H1 (cell line): ENCODE measurements around the gene MELTF. TPM values are rescaled to one million over a fixed set of nuclear protein-coding genes. Genes with fewer than 3 reads are reported as not detected.
A peak's percentile ranks its signal among the peaks of the same experiment; 100 is the strongest.

Experiments used
- CTCF ChIA-PET: fragments of 300-600 bp; sonication (Branson Sonifier 250); formaldehyde crosslinking; loops from one replicate; lab custom pipeline; 2021; ENCODE audit not compliant: partially characterized antibody; lab: Charles Lee
- POLR2A ChIA-PET: fragments of 300-600 bp; sonication (Branson Sonifier 250); formaldehyde crosslinking; loops from one replicate; lab custom pipeline; 2021; ENCODE audit warnings: inconsistent platforms; ENCODE audit not compliant: partially characterized antibody; lab: Charles Lee
- DNase-seq, 2 experiments: peaks; one replicate each; pipeline versions ENCODE4 v3.0.0 to v3.0.0-alpha.2; 2010 to 2022; ENCODE audit warnings: low spot score in 2 of 2, low read depth in 1 of 2, mixed read lengths in 1 of 2
- FAIRE-seq: peaks from 2 replicates; lab custom pipeline; 2011; peaks lifted over from hg19 to GRCh38; lab: Jason Lieb, UNC
- H2AFZ ChIP-seq: 2 replicates; pipeline ENCODE4 v1.8.1; 2012; ENCODE audit warnings: low read length, inconsistent platforms
- H2AK5ac ChIP-seq: 2 replicates; pipeline ENCODE4 v1.6.1; 2013; ENCODE audit warnings: low read depth, low read length
- H2BK120ac ChIP-seq: replicated peaks from 2 replicates; pipeline ENCODE3; 2013; ENCODE audit warnings: low read depth, low read length, inconsistent platforms
- H2BK12ac ChIP-seq: 2 replicates; pipeline ENCODE4 v1.6.1; 2013; ENCODE audit warnings: low read depth, low read length
- H2BK15ac ChIP-seq: 2 replicates; pipeline ENCODE4 v1.6.1; 2013; ENCODE audit warnings: low read length
- H2BK20ac ChIP-seq: 2 replicates; pipeline ENCODE4 v1.6.1; 2013; ENCODE audit warnings: low read length
- H2BK5ac ChIP-seq: 2 replicates; pipeline ENCODE4 v1.6.1; 2013; ENCODE audit warnings: low read depth, low read length
- H3K14ac ChIP-seq: 2 replicates; pipeline ENCODE4 v1.6.1; 2013; ENCODE audit warnings: inconsistent platforms; ENCODE audit not compliant: insufficient read length
- H3K18ac ChIP-seq: 2 replicates; pipeline ENCODE4 v1.6.1; 2013; ENCODE audit warnings: low read length; ENCODE audit errors: extremely low read depth
- H3K23ac ChIP-seq: 2 replicates; pipeline ENCODE4 v1.6.1; 2013; ENCODE audit warnings: inconsistent platforms; ENCODE audit not compliant: insufficient read length
- H3K23me2 ChIP-seq: 2 replicates; pipeline ENCODE4 v1.6.1; 2013; ENCODE audit warnings: low read depth, low read length
- H3K27ac ChIP-seq: 2 replicates; pipeline ENCODE4 v1.6.1; 2011; ENCODE audit warnings: low read depth, low read length, inconsistent platforms
- H3K27me3 ChIP-seq, 4 experiments: replicated peaks in 1 of 4; 1 replicate in 1 of 4; 2 replicates in 3 of 4; pipeline versions ENCODE4 v1.6.1 to v1.8.1; 2011 to 2013; ENCODE audit warnings: low read length in 3 of 4, mild to moderate bottlenecking in 3 of 4, inconsistent platforms in 2 of 4, mixed read lengths in 2 of 4, moderate library complexity in 1 of 4; ENCODE audit not compliant: control insufficient read depth in 3 of 4, insufficient read depth in 3 of 4; ENCODE audit errors: extremely low read depth in 1 of 4
- H3K36me3 ChIP-seq, 4 experiments: 2 replicates each; pipeline versions ENCODE4 v1.6.1 to v1.8.1; 2011 to 2013; ENCODE audit warnings: mild to moderate bottlenecking in 4 of 4, low read length in 3 of 4, moderate library complexity in 2 of 4, control low read depth in 1 of 4, inconsistent platforms in 1 of 4; ENCODE audit not compliant: insufficient read depth in 4 of 4, control insufficient read depth in 2 of 4
- H3K4ac ChIP-seq: replicated peaks from 2 replicates; pipeline ENCODE3; 2013; ENCODE audit warnings: low read length, low read depth, mixed read lengths, inconsistent platforms; ENCODE audit not compliant: insufficient read length
- H3K4me1 ChIP-seq, 4 experiments: replicated peaks in 1 of 4; 1 replicate in 1 of 4; 2 replicates in 3 of 4; pipeline versions ENCODE4 v1.6.1 to v1.8.1; 2011 to 2013; ENCODE audit warnings: low read length in 3 of 4, inconsistent platforms in 2 of 4, mixed read lengths in 1 of 4; ENCODE audit not compliant: insufficient read depth in 4 of 4, control insufficient read depth in 3 of 4
- H3K4me2 ChIP-seq, 2 experiments: 2 replicates each; pipeline versions ENCODE4 v1.6.1 to v1.8.1; 2011 to 2013; ENCODE audit warnings: low read depth in 2 of 2, low read length in 2 of 2, control low read depth in 1 of 2, inconsistent platforms in 1 of 2, mild to moderate bottlenecking in 1 of 2; ENCODE audit not compliant: insufficient read depth in 1 of 2
- H3K4me3 ChIP-seq, 4 experiments: fragments of 200-600, 300-600 bp in 1 of 4; sonication (generic), shearing (Covaris generic), sonication (Bioruptor Twin) in 1 of 4; 2 replicates each; pipeline versions ENCODE4 v1.5.1 to v1.8.1; 2011 to 2016; ENCODE audit warnings: low read length in 4 of 4, low read depth in 3 of 4, control low read depth in 2 of 4, inconsistent platforms in 2 of 4, mild to moderate bottlenecking in 2 of 4, mixed read lengths in 1 of 4, moderate library complexity in 1 of 4; ENCODE audit not compliant: insufficient read depth in 2 of 4; ENCODE audit errors: extremely low read depth in 1 of 4
- H3K56ac ChIP-seq: replicated peaks from 2 replicates; pipeline ENCODE3; 2013; ENCODE audit warnings: low read depth, mild to moderate bottlenecking, mixed read lengths, low read length, inconsistent platforms; ENCODE audit not compliant: insufficient read length
- H3K79me1 ChIP-seq: 2 replicates; pipeline ENCODE4 v1.6.1; 2013; ENCODE audit warnings: low read depth, low read length, control low read depth
- H3K79me2 ChIP-seq, 2 experiments: 2 replicates each; pipeline versions ENCODE4 v1.6.1 to v1.8.1; 2012 to 2013; ENCODE audit warnings: low read length in 2 of 2, mild to moderate bottlenecking in 2 of 2, inconsistent platforms in 1 of 2; ENCODE audit not compliant: insufficient read depth in 2 of 2, control insufficient read depth in 1 of 2
- H3K9ac ChIP-seq, 4 experiments: replicated peaks in 1 of 4; 1 replicate in 1 of 4; 2 replicates in 3 of 4; pipeline versions ENCODE4 v1.6.1 to v1.8.1; 2011 to 2013; ENCODE audit warnings: low read depth in 3 of 4, low read length in 3 of 4, control low read depth in 2 of 4, mild to moderate bottlenecking in 2 of 4, moderate library complexity in 2 of 4, inconsistent platforms in 1 of 4; ENCODE audit errors: extremely low read depth in 1 of 4
- H3K9me3 ChIP-seq, 2 experiments: 2 replicates each; pipeline versions ENCODE4 v1.6.1 to v1.8.1; 2012 to 2013; ENCODE audit warnings: mild to moderate bottlenecking in 2 of 2, moderate library complexity in 2 of 2, control low read depth in 1 of 2, inconsistent platforms in 1 of 2, low read depth in 1 of 2, low read length in 1 of 2, mixed read lengths in 1 of 2; ENCODE audit not compliant: insufficient read depth in 2 of 2
- H4K20me1 ChIP-seq, 2 experiments: replicated peaks in 1 of 2; 2 replicates each; pipeline versions ENCODE3 to v1.8.1; 2011 to 2013; ENCODE audit warnings: inconsistent platforms in 2 of 2, low read length in 2 of 2, mild to moderate bottlenecking in 1 of 2; ENCODE audit not compliant: insufficient read depth in 2 of 2, control insufficient read depth in 1 of 2
- H4K5ac ChIP-seq: 2 replicates; pipeline ENCODE4 v1.6.1; 2013; ENCODE audit warnings: low read length, low read depth, mixed read lengths, inconsistent platforms; ENCODE audit not compliant: insufficient read length
- H4K8ac ChIP-seq: 2 replicates; pipeline ENCODE4 v1.8.0; 2013; ENCODE audit warnings: mild to moderate bottlenecking, moderate library complexity, low read length, inconsistent platforms; ENCODE audit not compliant: insufficient read depth; ENCODE audit errors: extremely low read depth
- H4K91ac ChIP-seq: replicated peaks from 2 replicates; pipeline ENCODE3; 2013; ENCODE audit warnings: low read length, mixed read lengths, inconsistent platforms; ENCODE audit not compliant: insufficient read length
- CBX8 ChIP-seq: fragments of 300-800, 300-1000 bp; sonication (generic); IDR thresholded peaks from 2 replicates; pipeline ENCODE4 v1.7.1; 2016; ENCODE audit warnings: low read depth, low read length, borderline replicate concordance
- CEBPB ChIP-seq: IDR thresholded peaks from 2 replicates; pipeline ENCODE4 v1.6.1; 2012; ENCODE audit warnings: low read depth, low read length
- EZH2 ChIP-seq: fragments of 200-600 bp; sonication (generic); IDR thresholded peaks from 2 replicates; pipeline ENCODE4 v1.7.1; 2012; ENCODE audit warnings: low read depth, mild to moderate bottlenecking, moderate library complexity, low read length, inconsistent platforms; ENCODE audit not compliant: severe bottlenecking
- GABPA ChIP-seq: IDR thresholded peaks from 2 replicates; pipeline ENCODE4 v1.6.1; 2011; ENCODE audit warnings: mild to moderate bottlenecking, low read length, moderate library complexity, borderline replicate concordance; ENCODE audit not compliant: insufficient read depth
- KDM1A ChIP-seq: fragments of 200-600, 300-600 bp; sonication (generic); IDR thresholded peaks from 2 replicates; pipeline ENCODE4 v1.7.1; 2016; ENCODE audit warnings: mild to moderate bottlenecking, low read length, borderline replicate concordance
- MAX ChIP-seq: IDR thresholded peaks from 2 replicates; pipeline ENCODE4 v1.6.1; 2012; ENCODE audit warnings: inconsistent platforms
- SIX5 ChIP-seq: IDR thresholded peaks from 2 replicates; pipeline ENCODE4 v1.6.1; 2011; ENCODE audit warnings: mild to moderate bottlenecking, low read depth, low read length
- SUZ12 ChIP-seq: fragments of 200-600 bp; sonication (generic); IDR thresholded peaks from 2 replicates; pipeline ENCODE4 v1.6.1; 2012; ENCODE audit warnings: mild to moderate bottlenecking, inconsistent platforms, low read length, moderate library complexity, mixed read lengths
- TBP ChIP-seq: IDR thresholded peaks from 2 replicates; pipeline ENCODE4 v1.6.1; 2011; ENCODE audit warnings: low read depth, low read length, improper control_type of control experiment
- WGBS, 2 experiments: shearing (Covaris generic) in 1 of 2; methylation state at CpG; one replicate each; pipeline versions ENCODE4 v1.1.6 to v1.1.7; 2013 to 2015; ENCODE audit warnings: low lambda C conversion rate in 2 of 2, mixed read lengths in 2 of 2, inconsistent platforms in 1 of 2, low coverage in 1 of 2, missing lambda C conversion rate in 1 of 2; ENCODE audit not compliant: insufficient replicate concordance in 2 of 2, insufficient coverage in 1 of 2, insufficient read length in 1 of 2; ENCODE audit errors: extremely low coverage in 1 of 2, missing lambda C conversion rate in 1 of 2; 5-methylcytosine and 5-hydroxymethylcytosine counted together
- polyA plus RNA-seq, 7 experiments: library from polyadenylated mRNA; depleted of rRNA in 3 of 7; stranded (reverse) in 5 of 7; unstranded in 2 of 7; fragments of >200 nt in 5 of 7; fragments of 200-250 nt in 2 of 7; gene quantifications; 1 replicate in 5 of 7; 2 replicates in 1 of 7; 4 replicates in 1 of 7; pipeline versions ENCODE4 v1.2.1 to v1.2.3, GENCODE V29; 2011 to 2013; ENCODE audit warnings: missing spikeins in 2 of 7, mixed read lengths in 2 of 7
- total RNA-seq: library from RNA; stranded (reverse); fragmentation: NEBNext Ultra II Directional; extraction: Animal tissue kit (Norgen Biotek cat#: 25700); gene quantifications from 2 replicates; pipeline ENCODE4 v1.2.1, GENCODE V29; 2021
- TF ChIP-seq, protein P1 (sequence below): IDR thresholded peaks from 2 replicates; pipeline ENCODE4 v1.6.1; 2012; ENCODE audit warnings: inconsistent platforms

The MELTF gene
- total and polyA plus RNA-seq, 2 of the 8 experiments (the other 6 are each of a cell fraction or from before 2014, with no cell fraction given): 1.7 to 3.5 TPM

GRCh38 chr3:196968233-196969133, 61.1 kb downstream of the MELTF start, which contains the start of gene PIGZ:
TSS of gene PIGZ (minus strand) at chr3:196968833. CDS start at chr3:196952031, 16,802 bp downstream.
- FAIRE-seq (no peak), DNase-seq (peak in 1 of 2 experiments; percentile 71)
- ChIA-PET POLR2A (no interaction called here), CTCF (no interaction called here)
- H3K4me1 ChIP-seq: peaks cover 0 to 24% (median 10%) of the 10 kb centered on the region in 4 experiments; a peak in 5 of 7 replicates
- peaks cover 52 to 66% (median 63%) of the 10 kb centered on the region in 4 experiments for H3K27me3 ChIP-seq
- no peak within 1 kb of the TSS; the same call in 1 of the 2 replicates for H2AFZ ChIP-seq
- no peak within 1 kb of the TSS for H2BK20ac ChIP-seq
- no peak within 1 kb of the TSS for H3K27ac ChIP-seq
- no peak within 1 kb of the TSS for H2BK15ac ChIP-seq
- no peak within 1 kb of the TSS for H3K14ac ChIP-seq
- no peak within 1 kb of the TSS; the same call in 1 of the 2 replicates for H2BK12ac ChIP-seq
- no peak within 1 kb of the TSS for H3K56ac ChIP-seq
- no peak within 1 kb of the TSS for H4K5ac ChIP-seq
- no peak within 1 kb of the TSS for H2BK120ac ChIP-seq
- H3K4me3 ChIP-seq: peak within 1 kb of the TSS; percentile 26 to 74 (median 31)
- no peaks in the 10 kb centered on the region for H3K79me2 ChIP-seq
- no peak within 1 kb of the TSS for H2AK5ac ChIP-seq
- H3K23me2 ChIP-seq: peaks cover 10% of the 10 kb centered on the region; the same call in 1 of the 2 replicates
- no peaks in the 10 kb centered on the region for H3K9me3 ChIP-seq
- H3K23ac ChIP-seq: no peak within 1 kb of the TSS
- no peak within 1 kb of the TSS for H3K9ac ChIP-seq
- no peak within 1 kb of the TSS for H3K4ac ChIP-seq
- WGBS, 2 experiments: 24% methylated on average over 8 of the region's 98 CpGs; no CpG with 5 or more reads in 1 of the 2 experiments
- peaks cover 0 to 8% (median 0%) of the 10 kb centered on the region in 4 experiments; a peak in 1 of 8 replicates for H3K36me3 ChIP-seq
- H2BK5ac ChIP-seq: no peak within 1 kb of the TSS
- H4K20me1 ChIP-seq: no peaks in the 10 kb centered on the region
- peak within 1 kb of the TSS; percentile 70 to 88 for H3K4me2 ChIP-seq
- H4K8ac ChIP-seq: peak within 1 kb of the TSS; percentile 85
- H3K18ac ChIP-seq: no peak within 1 kb of the TSS
- no peak within 1 kb of the TSS for H4K91ac ChIP-seq
- H3K79me1 ChIP-seq: no peaks in the 10 kb centered on the region
- peak; percentile 28; the same call in 1 of the 2 replicates for TF ChIP-seq GABPA
- TF ChIP-seq SIX5: no peak
- TF ChIP-seq MAX: 0 out of 2 replicates have a peak, but pooled peaks have one; percentile 10
- TF ChIP-seq, protein P1, sequence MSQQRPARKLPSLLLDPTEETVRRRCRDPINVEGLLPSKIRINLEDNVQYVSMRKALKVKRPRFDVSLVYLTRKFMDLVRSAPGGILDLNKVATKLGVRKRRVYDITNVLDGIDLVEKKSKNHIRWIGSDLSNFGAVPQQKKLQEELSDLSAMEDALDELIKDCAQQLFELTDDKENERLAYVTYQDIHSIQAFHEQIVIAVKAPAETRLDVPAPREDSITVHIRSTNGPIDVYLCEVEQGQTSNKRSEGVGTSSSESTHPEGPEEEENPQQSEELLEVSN: peak; percentile 9; the same call in 1 of the 2 replicates
- TF ChIP-seq CBX8: no peak
- no peak for TF ChIP-seq TBP
- peak; percentile 42 for TF ChIP-seq SUZ12
- no peak for TF ChIP-seq CEBPB
- no peak for TF ChIP-seq KDM1A
- TF ChIP-seq EZH2: peak; percentile 67
